ENCODE measurements around the gene PER3. TPM values are rescaled to one million over a fixed set of nuclear protein-coding genes. Genes with fewer than 3 reads are reported as not detected.

PER3 gene
- total and polyA plus RNA-seq, 2 of the 4 experiments (the other 2 are of a cell fraction): 3.4 to 4.2 TPM

DNA sequence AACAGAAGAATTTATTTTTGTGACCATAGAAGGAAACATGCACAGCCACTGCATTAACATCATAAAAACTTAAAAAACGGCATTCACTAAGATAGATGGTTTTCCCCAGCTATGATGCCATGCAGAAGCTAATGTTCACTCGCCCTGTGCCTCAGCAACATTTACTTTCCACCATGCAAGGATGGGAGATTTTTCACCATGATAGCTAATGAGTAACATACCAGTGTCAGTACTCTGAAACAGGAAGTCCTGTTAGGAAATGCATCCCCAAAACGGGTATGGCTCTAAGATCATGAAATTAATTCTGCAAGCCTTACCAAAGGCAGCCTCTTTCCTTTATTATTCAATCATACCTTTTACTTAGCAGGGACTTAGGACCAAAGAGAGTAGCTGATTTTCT is 30.4 kb upstream of the PER3 start:
- Histone ChIP-seq H3K56ac (ENCODE audit: extremely low read depth, insufficient read depth, low read length) (no peak overlapping the region), H3K9ac (ENCODE audit: low read depth, low read length) (no peak overlapping the region), H2BK120ac (ENCODE audit: low read depth, low read length) (no peak overlapping the region), H3K9me1 (ENCODE audit: insufficient read depth, low read length) (no peaks in the 10 kb centered on the region), H3K23ac (ENCODE audit: low read depth, low read length) (no peak overlapping the region), H3K36me3 (ENCODE audit: control insufficient read depth, insufficient read depth, low read length) (no peaks in the 10 kb centered on the region), H4K5ac (ENCODE audit: low read depth, low read length) (no peak overlapping the region), H2AK5ac (ENCODE audit: low read depth, low read length) (no peak overlapping the region), H3K4ac (ENCODE audit: low read depth, low read length) (no peak overlapping the region), H3K27ac (ENCODE audit: insufficient read depth, low read length) (no peak overlapping the region), H3K18ac (ENCODE audit: low read depth, low read length) (no peak overlapping the region), H4K20me1 (ENCODE audit: insufficient read depth, low read length) (no peaks in the 10 kb centered on the region), H3K4me3 (ENCODE audit: insufficient read depth, low read depth, low read length) (no peak overlapping the region), H2BK5ac (ENCODE audit: low read depth, low read length, poor library complexity, severe bottlenecking) (no peak overlapping the region), H3K9me3 (ENCODE audit: control insufficient read depth, insufficient read depth, low read length) (no peaks in the 10 kb centered on the region), H2BK15ac (ENCODE audit: low read depth, low read length) (no peak overlapping the region), H3K79me1 (ENCODE audit: low read depth in 1 of 2, low read length in 2 of 2) (no peaks in the 10 kb centered on the region), H3K4me1 (ENCODE audit: control insufficient read depth, insufficient read depth, low read length) (peaks cover 6% of the 10 kb centered on the region; the same call in 1 of the 2 replicates), H3K27me3 (ENCODE audit: control insufficient read depth, insufficient read depth, low read length) (peaks cover 20% of the 10 kb centered on the region), H4K91ac (ENCODE audit: insufficient read depth, low read depth, low read length) (no peak overlapping the region), H2BK20ac (ENCODE audit: low read depth, low read length) (no peak overlapping the region), H2AK9ac (replicated peaks; ENCODE audit: low read depth, low read length, poor library complexity) (no peak overlapping the region), H3K4me2 (ENCODE audit: low read depth, low read length) (no peak overlapping the region), H2AFZ (replicated peaks; ENCODE audit: low read length, poor library complexity) (no peak overlapping the region), H3K14ac (replicated peaks; ENCODE audit: low read depth, low read length) (no peak overlapping the region), H4K8ac (ENCODE audit: low read depth in 2 of 2, low read length in 2 of 2) (no peak overlapping the region)
- intact Hi-C loops (cut with micrococcal nuclease): no loop called here
- TF ChIP-seq, protein P1, sequence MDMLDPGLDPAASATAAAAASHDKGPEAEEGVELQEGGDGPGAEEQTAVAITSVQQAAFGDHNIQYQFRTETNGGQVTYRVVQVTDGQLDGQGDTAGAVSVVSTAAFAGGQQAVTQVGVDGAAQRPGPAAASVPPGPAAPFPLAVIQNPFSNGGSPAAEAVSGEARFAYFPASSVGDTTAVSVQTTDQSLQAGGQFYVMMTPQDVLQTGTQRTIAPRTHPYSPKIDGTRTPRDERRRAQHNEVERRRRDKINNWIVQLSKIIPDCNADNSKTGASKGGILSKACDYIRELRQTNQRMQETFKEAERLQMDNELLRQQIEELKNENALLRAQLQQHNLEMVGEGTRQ (IDR thresholded peaks at IDR 0.05; ENCODE audit: low read depth, low read length): no peak
- ATAC-seq (ENCODE audit: low read depth) (no peak), DNase-seq (no peak)
- no CpG with 5 or more reads among the region's 3 CpGs for WGBS, 2 experiments (ENCODE audit: extremely low coverage in 2 of 2, insufficient read length in 1 of 2)
- dilution Hi-C loops (cut with HindIII; ENCODE audit: low sequenced_read_pairs, unreplicated experiment): no loop called here
- POLR2A ChIA-PET (ENCODE audit: unreplicated experiment): no interaction called here
- in situ Hi-C loops (cut with MboI; ENCODE audit: low sequenced_read_pairs): loop anchor here (5.0 kb wide), 1 partner anchor 86 kb away; no protein-coding TSS in a partner anchor
- CTCF ChIA-PET: interaction anchor here (1.4 to 5.2 kb wide), 3 partner anchors 77 to 167 kb away, joined by 5 to 108 read pairs (median 10); no protein-coding TSS in a partner anchor
- no TSS peak for BruUV-seq (replicated peaks)
